ENCODE measurements around the gene RBPJ.

Gene RBPJ

GRCh38 chr4:26484516-26484915 is 163.7 kb downstream of the RBPJ start:
- Histone ChIP-seq H4K20me1 (ENCODE audit: insufficient read depth, low read length) (no peaks in the 10 kb centered on the region), H3K36me3 (replicated peaks; ENCODE audit: insufficient read depth, low read length) (no peaks in the 10 kb centered on the region), H3K79me2 (ENCODE audit: low read length) (no peaks in the 10 kb centered on the region), H3K9me2 (replicated peaks; ENCODE audit: insufficient read depth, low read length) (no peaks in the 10 kb centered on the region), H3K9ac (ENCODE audit: low read length) (no peak overlapping the region), H3K4me1 (ENCODE audit: low read length) (no peaks in the 10 kb centered on the region), H2AFZ (ENCODE audit: low read length) (no peak overlapping the region), H3K4me2 (ENCODE audit: low read depth, low read length) (no peak overlapping the region), H3K27ac (ENCODE audit: low read length) (no peak overlapping the region), H3K4me3 (ENCODE audit: low read length) (no peak overlapping the region), H3K27me3 (replicated peaks; ENCODE audit: insufficient read depth, low read length) (no peaks in the 10 kb centered on the region), H3F3A (ENCODE audit: insufficient read depth, low read length) (no peaks in the 10 kb centered on the region), H3K9me3 (replicated peaks; ENCODE audit: insufficient read depth, low read length) (no peaks in the 10 kb centered on the region)
- DNase-seq = no peak
- TF ChIP-seq, protein P1, sequence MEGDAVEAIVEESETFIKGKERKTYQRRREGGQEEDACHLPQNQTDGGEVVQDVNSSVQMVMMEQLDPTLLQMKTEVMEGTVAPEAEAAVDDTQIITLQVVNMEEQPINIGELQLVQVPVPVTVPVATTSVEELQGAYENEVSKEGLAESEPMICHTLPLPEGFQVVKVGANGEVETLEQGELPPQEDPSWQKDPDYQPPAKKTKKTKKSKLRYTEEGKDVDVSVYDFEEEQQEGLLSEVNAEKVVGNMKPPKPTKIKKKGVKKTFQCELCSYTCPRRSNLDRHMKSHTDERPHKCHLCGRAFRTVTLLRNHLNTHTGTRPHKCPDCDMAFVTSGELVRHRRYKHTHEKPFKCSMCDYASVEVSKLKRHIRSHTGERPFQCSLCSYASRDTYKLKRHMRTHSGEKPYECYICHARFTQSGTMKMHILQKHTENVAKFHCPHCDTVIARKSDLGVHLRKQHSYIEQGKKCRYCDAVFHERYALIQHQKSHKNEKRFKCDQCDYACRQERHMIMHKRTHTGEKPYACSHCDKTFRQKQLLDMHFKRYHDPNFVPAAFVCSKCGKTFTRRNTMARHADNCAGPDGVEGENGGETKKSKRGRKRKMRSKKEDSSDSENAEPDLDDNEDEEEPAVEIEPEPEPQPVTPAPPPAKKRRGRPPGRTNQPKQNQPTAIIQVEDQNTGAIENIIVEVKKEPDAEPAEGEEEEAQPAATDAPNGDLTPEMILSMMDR (IDR thresholded peaks at IDR 0.05; ENCODE audit: low read length) = no peak
- TF ChIP-seq EZH2 (optimal IDR thresholded peaks at IDR 0.05; ENCODE audit: low read depth, low read length) (no peak), EZH2phosphoT487 (IDR thresholded peaks at IDR 0.05; ENCODE audit: low read length) (no peak)

Data from MM.1S (cell line).